ENCODE measurements around the gene BEX4.

DNA sequence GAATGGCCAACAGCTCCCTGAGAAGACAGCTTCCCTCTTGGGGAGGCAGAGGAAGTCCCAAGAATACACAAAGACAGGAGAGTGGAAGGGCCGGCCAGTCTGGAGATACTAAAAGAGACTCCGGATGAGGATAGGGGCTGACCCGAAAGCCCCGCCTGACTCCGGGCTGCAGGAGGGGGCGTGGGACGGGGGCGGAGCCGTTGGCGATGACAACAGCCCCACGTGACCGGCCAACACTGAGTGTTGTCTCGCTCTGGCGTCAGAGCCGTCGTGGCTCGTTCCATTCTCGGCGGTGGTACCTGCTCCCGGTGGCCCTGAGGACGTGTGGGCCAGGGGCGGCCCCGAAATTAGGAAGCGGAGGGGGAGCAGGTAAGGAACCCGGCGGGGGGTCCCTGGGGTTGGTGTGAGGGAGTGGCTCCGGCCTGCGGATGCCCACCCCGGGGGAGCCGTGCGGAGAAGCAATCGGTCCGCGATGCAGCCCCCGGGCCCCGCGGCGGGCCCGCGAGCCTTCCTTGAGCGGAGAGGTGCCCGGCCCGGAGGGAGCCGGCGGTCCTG lies at the start of gene BEX4:
- TF ChIP-seq, protein P1, sequence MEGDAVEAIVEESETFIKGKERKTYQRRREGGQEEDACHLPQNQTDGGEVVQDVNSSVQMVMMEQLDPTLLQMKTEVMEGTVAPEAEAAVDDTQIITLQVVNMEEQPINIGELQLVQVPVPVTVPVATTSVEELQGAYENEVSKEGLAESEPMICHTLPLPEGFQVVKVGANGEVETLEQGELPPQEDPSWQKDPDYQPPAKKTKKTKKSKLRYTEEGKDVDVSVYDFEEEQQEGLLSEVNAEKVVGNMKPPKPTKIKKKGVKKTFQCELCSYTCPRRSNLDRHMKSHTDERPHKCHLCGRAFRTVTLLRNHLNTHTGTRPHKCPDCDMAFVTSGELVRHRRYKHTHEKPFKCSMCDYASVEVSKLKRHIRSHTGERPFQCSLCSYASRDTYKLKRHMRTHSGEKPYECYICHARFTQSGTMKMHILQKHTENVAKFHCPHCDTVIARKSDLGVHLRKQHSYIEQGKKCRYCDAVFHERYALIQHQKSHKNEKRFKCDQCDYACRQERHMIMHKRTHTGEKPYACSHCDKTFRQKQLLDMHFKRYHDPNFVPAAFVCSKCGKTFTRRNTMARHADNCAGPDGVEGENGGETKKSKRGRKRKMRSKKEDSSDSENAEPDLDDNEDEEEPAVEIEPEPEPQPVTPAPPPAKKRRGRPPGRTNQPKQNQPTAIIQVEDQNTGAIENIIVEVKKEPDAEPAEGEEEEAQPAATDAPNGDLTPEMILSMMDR (IDR thresholded peaks at IDR 0.05; ENCODE audit: low read depth, low read length), result no peak
- no peak for TF ChIP-seq EZH2phosphoT487 (IDR thresholded peaks at IDR 0.05; ENCODE audit: low read depth)
